Vagina (tissue), 2 donors: ENCODE measurements around the gene RIBC2. TPM values are rescaled to one million over a fixed set of nuclear protein-coding genes. Genes with fewer than 3 reads are reported as not detected.

Experiments used
- DNase-seq, 2 donors: peaks; one replicate each; pipeline ENCODE4 v3.0.0-alpha.2; 2017; ENCODE audit errors: extremely low spot score in 2 of 2
- H3K27ac ChIP-seq: fragments of 200-600 bp; sonication (generic); one replicate; pipeline ENCODE4 v1.5.1; 2019
- H3K27me3 ChIP-seq: fragments of 200-600 bp; sonication (generic); one replicate; pipeline ENCODE4 v1.5.1; 2019
- H3K36me3 ChIP-seq, 2 donors: fragments of 200-600 bp; sonication (generic); one replicate each; pipeline ENCODE4 v1.5.1; 2017 to 2019
- H3K4me1 ChIP-seq: fragments of 200-600 bp; sonication (generic); one replicate; pipeline ENCODE4 v1.5.1; 2019
- H3K4me3 ChIP-seq, 2 donors: fragments of 200-600 bp; sonication (generic); 1 replicate in 1 of 2; 2 replicates in 1 of 2; pipeline ENCODE4 v1.5.1; 2016 to 2019
- H3K9me3 ChIP-seq: fragments of 200-600 bp; sonication (generic); one replicate; pipeline ENCODE4 v1.5.1; 2019
- CTCF ChIP-seq, 3 experiments: fragments of 450-650 bp in 2 of 3; fragments of 200-600 bp in 1 of 3; sonication (generic) in 1 of 3; IDR thresholded peaks; one replicate each; pipeline ENCODE4 v1.5.1; 2017 to 2019; ENCODE audit warnings: antibody characterized with exemption in 3 of 3, mild to moderate bottlenecking in 2 of 3, moderate library complexity in 2 of 3
- POLR2A ChIP-seq, 2 donors: fragments of 450-650 bp; IDR thresholded peaks; one replicate each; pipeline ENCODE4 v1.6.1; 2017; ENCODE audit warnings: antibody characterized with exemption in 2 of 2, mild to moderate bottlenecking in 2 of 2, moderate library complexity in 2 of 2
- POLR2AphosphoS5 ChIP-seq, 2 donors: sonication (generic); formaldehyde crosslinking; IDR thresholded peaks; one replicate each; pipeline ENCODE4 v1.9.0; 2017; ENCODE audit warnings: antibody characterized with exemption in 2 of 2, mild to moderate bottlenecking in 2 of 2, low read depth in 1 of 2; ENCODE audit not compliant: insufficient read depth in 1 of 2
- intact Hi-C: fragments of 100-400 bp; cut with DNase I; formaldehyde crosslinking; loops from one replicate; pipeline ENCODE4 v1.15.1; 2023
- total RNA-seq: library from RNA; depleted of rRNA; stranded (reverse); fragments of >200 nt; gene quantifications from one replicate; pipeline ENCODE4 v1.2.3, GENCODE V29; 2016

The RIBC2 gene
- total RNA-seq, 1 donor from 2014 or later = 0.49 TPM

- Histone ChIP-seq H3K27ac (peak overlapping the region; percentile 84), H3K27me3 (no peaks in the 10 kb centered on the region), H3K36me3 (no peaks in the 10 kb centered on the region), H3K9me3 (no peaks in the 10 kb centered on the region), H3K4me3 (no peak overlapping the region), H3K4me1 (peaks cover 50% of the 10 kb centered on the region)
- DNase-seq = no peak
- TF ChIP-seq CTCF (IDR thresholded peaks at IDR 0.05) = no peak
- TF ChIP-seq POLR2AphosphoS5 (IDR thresholded peaks at IDR 0.05; ENCODE audit: insufficient read depth in 1 of 2, low read depth in 1 of 2) = no peak
- TF ChIP-seq POLR2A (IDR thresholded peaks at IDR 0.05) = no peak
- intact Hi-C loops = no loop called here
These were observed 55.4 kb downstream of the RIBC2 start for GRCh38 chr22:45468872-45469271.

GRCh38 chr22:45469281-45470073, 56.0 kb downstream of the RIBC2 start:
- DNase-seq = no peak
- H3K27ac ChIP-seq = peak overlapping the region; percentile 84
- no peaks in the 10 kb centered on the region for H3K36me3 ChIP-seq
- H3K4me1 ChIP-seq = peaks cover 56% of the 10 kb centered on the region
- no peaks in the 10 kb centered on the region for H3K27me3 ChIP-seq
- no peaks in the 10 kb centered on the region for H3K9me3 ChIP-seq
- intact Hi-C loops = no loop called here
- TF ChIP-seq POLR2A (IDR thresholded peaks at IDR 0.05) (no peak), POLR2AphosphoS5 (IDR thresholded peaks at IDR 0.05; ENCODE audit: insufficient read depth in 1 of 2, low read depth in 1 of 2) (peak in 1 of 2 donors; percentile 34)
- H3K4me3 ChIP-seq = no peak overlapping the region

- H3K9me3 ChIP-seq = no peaks in the 10 kb centered on the region
- no peak overlapping the region for H3K4me3 ChIP-seq
- no peaks in the 10 kb centered on the region for H3K27me3 ChIP-seq
- no peak for TF ChIP-seq POLR2A (IDR thresholded peaks at IDR 0.05)
- no peak for TF ChIP-seq CTCF (IDR thresholded peaks at IDR 0.05)
- TF ChIP-seq POLR2AphosphoS5 (IDR thresholded peaks at IDR 0.05; ENCODE audit: insufficient read depth in 1 of 2, low read depth in 1 of 2) = no peak
- DNase-seq = no peak
- H3K27ac ChIP-seq = peak overlapping the region; percentile 84
- H3K36me3 ChIP-seq = no peaks in the 10 kb centered on the region
- intact Hi-C loops = no loop called here
- H3K4me1 ChIP-seq = peaks cover 69% of the 10 kb centered on the region
These were observed 57.4 kb downstream of the RIBC2 start for GRCh38 chr22:45470871-45471270.

GRCh38 chr22:45472426-45472825, 58.9 kb downstream of the RIBC2 start:
- DNase-seq = no peak
- intact Hi-C loops = no loop called here
- H3K36me3 ChIP-seq = no peaks in the 10 kb centered on the region
- TF ChIP-seq POLR2A (IDR thresholded peaks at IDR 0.05) = no peak
- no peak for TF ChIP-seq POLR2AphosphoS5 (IDR thresholded peaks at IDR 0.05; ENCODE audit: insufficient read depth in 1 of 2, low read depth in 1 of 2)
- no peak for TF ChIP-seq CTCF (IDR thresholded peaks at IDR 0.05)
- H3K9me3 ChIP-seq = no peaks in the 10 kb centered on the region
- no peaks in the 10 kb centered on the region for H3K27me3 ChIP-seq
- peak overlapping the region; percentile 84 for H3K27ac ChIP-seq
- no peak overlapping the region for H3K4me3 ChIP-seq
- peaks cover 81% of the 10 kb centered on the region for H3K4me1 ChIP-seq

- no peaks in the 10 kb centered on the region for H3K27me3 ChIP-seq
- no peak overlapping the region for H3K4me3 ChIP-seq
- intact Hi-C loops = no loop called here
- TF ChIP-seq POLR2A (IDR thresholded peaks at IDR 0.05) (no peak), CTCF (IDR thresholded peaks at IDR 0.05) (no peak), POLR2AphosphoS5 (IDR thresholded peaks at IDR 0.05; ENCODE audit: insufficient read depth in 1 of 2, low read depth in 1 of 2) (no peak)
- no peaks in the 10 kb centered on the region for H3K9me3 ChIP-seq
- H3K4me1 ChIP-seq = peaks cover 84% of the 10 kb centered on the region
- H3K27ac ChIP-seq = peak overlapping the region; percentile 84
- H3K36me3 ChIP-seq = no peaks in the 10 kb centered on the region
- no peak for DNase-seq
These were observed 60.2 kb downstream of the RIBC2 start for GRCh38 chr22:45473626-45474237.
